SK-N-SH (cell line): ENCODE results near the gene SAG. TPM values are rescaled to one million over a fixed set of nuclear protein-coding genes. Genes with fewer than 3 reads are reported as not detected.

Experiments used
- CTCF ChIA-PET: fragments of 300-600, 350-600 bp; formaldehyde crosslinking; extraction: SDS; loops from one replicate; lab custom pipeline; 2021; lab: Yijun Ruan, JAX
- POLR2A ChIA-PET: fragments of 350-600 bp; sonication (Branson Sonifier 250); formaldehyde crosslinking; extraction: SDS; loops from one replicate; lab custom pipeline; 2020; ENCODE audit warnings: antibody characterized with exemption, inconsistent platforms; lab: Yijun Ruan, JAX
- DNase-seq: peaks from one replicate; pipeline ENCODE4 v3.0.0; 2012
- H2AFZ ChIP-seq: fragments of 200-600 bp; sonication (generic); 2 replicates; pipeline ENCODE4 v1.8.1; 2016; ENCODE audit warnings: antibody characterized with exemption, mild to moderate bottlenecking, low read depth
- H3F3A ChIP-seq: fragments of 200-600 bp; sonication (generic); replicated peaks from 2 replicates; pipeline ENCODE3; 2016; ENCODE audit warnings: antibody characterized with exemption, mild to moderate bottlenecking; ENCODE audit not compliant: insufficient read depth
- H3K27ac ChIP-seq, 2 experiments: fragments of 200-500 bp in 1 of 2; fragments of 200-600 bp in 1 of 2; sonication (Bioruptor generic) in 1 of 2; sonication (generic), shearing (Covaris generic) in 1 of 2; 2 replicates each; pipeline versions ENCODE4 v1.5.1 to v1.6.1; 2014 to 2016; ENCODE audit warnings: low read depth in 2 of 2, inconsistent platforms in 1 of 2, low read length in 1 of 2, mild to moderate bottlenecking in 1 of 2, mixed read lengths in 1 of 2
- H3K27me3 ChIP-seq: fragments of 200-600 bp; sonication (generic), shearing (Covaris generic); 2 replicates; pipeline ENCODE4 v1.6.1; 2016; ENCODE audit warnings: mixed run types; ENCODE audit not compliant: insufficient read depth
- H3K36me3 ChIP-seq, 2 experiments: fragments of 200-500 bp in 1 of 2; fragments of 200-600 bp in 1 of 2; sonication (Bioruptor generic) in 1 of 2; sonication (generic) in 1 of 2; replicated peaks in 1 of 2; 2 replicates each; pipeline versions ENCODE3 to v1.5.1; 2014 to 2016; ENCODE audit warnings: low read length in 1 of 2, mild to moderate bottlenecking in 1 of 2; ENCODE audit not compliant: insufficient read depth in 2 of 2, control insufficient read depth in 1 of 2
- H3K4me1 ChIP-seq, 2 experiments: fragments of 200-500 bp in 1 of 2; fragments of 200-600 bp in 1 of 2; sonication (Bioruptor generic) in 1 of 2; sonication (generic), shearing (Covaris generic) in 1 of 2; 2 replicates each; pipeline versions ENCODE4 v1.5.1 to v1.6.1; 2014 to 2016; ENCODE audit warnings: low read depth in 1 of 2, low read length in 1 of 2, mixed run types in 1 of 2; ENCODE audit not compliant: insufficient read depth in 2 of 2, control insufficient read depth in 1 of 2
- H3K4me2 ChIP-seq: fragments of 200-600 bp; sonication (generic), shearing (Covaris generic); 2 replicates; pipeline ENCODE4 v1.6.1; 2017; ENCODE audit warnings: mixed run types
- H3K4me3 ChIP-seq, 2 experiments: fragments of 200-500 bp in 1 of 2; fragments of 200-600 bp in 1 of 2; sonication (Bioruptor generic) in 1 of 2; sonication (generic), shearing (Covaris generic) in 1 of 2; 2 replicates each; pipeline versions ENCODE4 v1.5.1 to v1.8.1; 2014 to 2016; ENCODE audit warnings: low read depth in 2 of 2, inconsistent platforms in 1 of 2, low read length in 1 of 2, mild to moderate bottlenecking in 1 of 2, mixed read lengths in 1 of 2, moderate library complexity in 1 of 2
- H3K79me2 ChIP-seq: fragments of 200-600 bp; sonication (generic); 2 replicates; pipeline ENCODE4 v1.8.1; 2017; ENCODE audit warnings: mild to moderate bottlenecking; ENCODE audit not compliant: insufficient read depth
- H3K9ac ChIP-seq: fragments of 200-600 bp; sonication (generic); 2 replicates; pipeline ENCODE4 v1.6.1; 2017; ENCODE audit warnings: mixed run types
- H3K9me2 ChIP-seq: fragments of 200-600 bp; sonication (generic); 2 replicates; pipeline ENCODE4 v1.6.1; 2017; ENCODE audit warnings: mixed run types
- H3K9me3 ChIP-seq: fragments of 200-600 bp; sonication (generic); 2 replicates; pipeline ENCODE4 v1.6.1; 2017; ENCODE audit warnings: mixed run types, mild to moderate bottlenecking, moderate library complexity
- H4K20me1 ChIP-seq: fragments of 200-600 bp; sonication (generic); 2 replicates; pipeline ENCODE4 v1.6.1; 2017; ENCODE audit warnings: mild to moderate bottlenecking, mixed run types; ENCODE audit not compliant: insufficient read depth
- CHD2 ChIP-seq: fragments of 150-350 bp; IDR thresholded peaks from 2 replicates; pipeline ENCODE4 v1.6.1; 2018; ENCODE audit warnings: low read length; ENCODE audit not compliant: partially characterized antibody
- EP300 ChIP-seq, 2 experiments: IDR thresholded peaks; 2 replicates each; pipeline versions ENCODE4 v1.4.0 to v1.6.1; 2012; ENCODE audit warnings: borderline replicate concordance in 1 of 2, low read depth in 1 of 2, low read length in 1 of 2
- EZH2phosphoT487 ChIP-seq: fragments of 200-600 bp; sonication (generic); IDR thresholded peaks from 2 replicates; pipeline ENCODE4 v1.6.1; 2017; ENCODE audit warnings: low read depth, mixed run types, mild to moderate bottlenecking, antibody characterized with exemption, moderate library complexity, borderline replicate concordance
- FOXJ3 ChIP-seq: sonication (generic); formaldehyde crosslinking; IDR thresholded peaks from 2 replicates; pipeline ENCODE4 v1.5.1; 2020; ENCODE audit warnings: mild to moderate bottlenecking, missing genetic modification reagents
- FOXM1 ChIP-seq: IDR thresholded peaks from 2 replicates; pipeline ENCODE4 v1.4.0; 2012; ENCODE audit warnings: low read depth, mild to moderate bottlenecking
- GABPA ChIP-seq: IDR thresholded peaks from 2 replicates; pipeline ENCODE4 v1.4.0; 2012; ENCODE audit warnings: low read depth, mild to moderate bottlenecking
- IRF3 ChIP-seq: fragments of 150-350 bp; IDR thresholded peaks from 2 replicates; pipeline ENCODE4 v1.6.1; 2016; ENCODE audit warnings: mild to moderate bottlenecking, low read depth, low read length
- MEF2A ChIP-seq: IDR thresholded peaks from 2 replicates; pipeline ENCODE4 v1.4.0; 2012; ENCODE audit warnings: low read depth, borderline replicate concordance
- MXI1 ChIP-seq: IDR thresholded peaks from 2 replicates; pipeline ENCODE4 v1.6.1; 2012; ENCODE audit warnings: mild to moderate bottlenecking, low read depth, low read length, improper control_type of control experiment
- NFIC ChIP-seq: IDR thresholded peaks from 2 replicates; pipeline ENCODE4 v1.4.0; 2012; ENCODE audit warnings: borderline replicate concordance
- PBX3 ChIP-seq: IDR thresholded peaks from 2 replicates; pipeline ENCODE4; 2012
- RAD21 ChIP-seq: IDR thresholded peaks from 2 replicates; pipeline ENCODE4 v1.6.1; 2012; ENCODE audit warnings: mild to moderate bottlenecking, low read length
- SIN3A ChIP-seq: IDR thresholded peaks from 2 replicates; pipeline ENCODE4 v1.6.1; 2012; ENCODE audit warnings: low read depth, mild to moderate bottlenecking, low read length, moderate library complexity, borderline replicate concordance
- TAF1 ChIP-seq: IDR thresholded peaks from 2 replicates; pipeline ENCODE4 v1.6.1; 2012; ENCODE audit warnings: low read depth, mild to moderate bottlenecking, low read length, moderate library complexity, borderline replicate concordance
- TCF12 ChIP-seq: IDR thresholded peaks from 2 replicates; pipeline ENCODE4 v1.4.0; 2012
- TEAD4 ChIP-seq: IDR thresholded peaks from 2 replicates; pipeline ENCODE4 v1.4.0; 2012; ENCODE audit warnings: mild to moderate bottlenecking, borderline replicate concordance; ENCODE audit not compliant: insufficient read depth
- USF1 ChIP-seq: IDR thresholded peaks from 2 replicates; pipeline ENCODE4 v1.4.0; 2012; ENCODE audit warnings: low read depth, borderline replicate concordance
- USF2 ChIP-seq: fragments of 150-350 bp; IDR thresholded peaks from 2 replicates; pipeline ENCODE4 v1.6.1; 2017; ENCODE audit warnings: antibody characterized with exemption, low read length, low read depth, borderline replicate concordance
- ZBTB33 ChIP-seq: IDR thresholded peaks from 2 replicates; pipeline ENCODE4 v1.4.0; 2012; ENCODE audit warnings: low read depth, borderline replicate concordance
- WGBS: methylation state at CpG from one replicate; pipeline ENCODE4 v1.1.6; 2017; ENCODE audit warnings: low lambda C conversion rate; 5-methylcytosine and 5-hydroxymethylcytosine counted together
- polyA plus RNA-seq, 3 experiments: library from polyadenylated mRNA; depleted of rRNA; stranded (reverse); fragments of >200 nt; gene quantifications; 2 replicates each; pipeline ENCODE4 v1.2.3, GENCODE V29; 2012

SAG gene
- polyA plus RNA-seq, 1 of the 3 experiments (the other 2 are of a cell fraction) = not detected

GRCh38 chr2:233379441-233379840 is 71.8 kb downstream of the SAG start:
- ChIA-PET POLR2A (no interaction called here), CTCF (interaction anchor here (0.9 kb wide), 1 partner anchor 13 kb away, joined by 3 read pairs; no protein-coding TSS in a partner anchor)
- Histone ChIP-seq H3K27ac (no peak overlapping the region), H3K27me3 (no peaks in the 10 kb centered on the region), H4K20me1 (peaks cover 14% of the 10 kb centered on the region; the same call in 1 of the 2 replicates), H3K4me3 (no peak overlapping the region), H3K9me3 (no peaks in the 10 kb centered on the region), H3K36me3 (peaks cover 0 to 6% of the 10 kb centered on the region in 2 experiments), H3K4me1 (peaks cover 0 to 11% of the 10 kb centered on the region in 2 experiments; a peak in 1 of 4 replicates), H3F3A (no peaks in the 10 kb centered on the region), H3K9ac (no peak overlapping the region), H3K79me2 (peaks cover 34% of the 10 kb centered on the region), H2AFZ (no peak overlapping the region), H3K9me2 (no peaks in the 10 kb centered on the region), H3K4me2 (no peak overlapping the region)
- no peak for DNase-seq
- no peak for TF ChIP-seq FOXJ3 (CRISPR knock-in tag)
- 93% methylated on average over 1 of the region's 1 CpG for WGBS

DNA sequence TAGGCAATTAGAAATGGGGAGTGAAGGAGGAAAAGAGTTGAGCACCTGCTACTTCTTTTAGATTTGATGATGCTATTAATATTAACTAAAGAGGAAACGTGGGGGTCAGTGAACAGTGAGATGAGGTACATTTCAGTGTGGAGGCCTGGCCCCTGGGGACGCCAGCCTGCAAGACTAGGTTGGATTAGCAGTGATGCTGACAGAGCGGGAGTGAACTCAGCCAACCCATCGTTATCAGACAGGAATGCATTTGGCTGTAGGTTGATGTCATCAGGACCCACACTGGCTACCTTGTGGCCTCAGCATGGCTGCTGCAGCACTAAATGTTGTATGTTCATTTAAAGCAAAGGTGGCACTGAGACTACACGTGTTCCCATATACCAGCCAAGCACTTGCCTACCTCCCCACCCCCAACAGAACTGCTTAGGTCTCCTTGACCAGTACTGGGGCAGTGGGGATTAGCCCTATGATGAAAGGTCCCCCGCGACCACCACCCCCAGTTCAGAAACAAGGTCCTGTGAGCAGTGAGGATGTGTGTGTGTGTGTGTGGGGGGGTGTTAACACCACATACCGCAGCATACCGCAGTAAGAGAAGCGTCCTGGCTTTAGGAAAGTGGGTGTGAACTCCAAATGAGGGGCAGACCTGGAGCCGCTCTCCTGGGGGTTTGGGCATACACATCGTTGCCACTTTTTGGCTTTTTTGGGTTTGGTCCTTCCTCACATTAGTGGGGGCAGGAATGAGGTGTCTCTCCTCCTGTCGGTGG is 72.7 kb downstream of the SAG start:
- no peak overlapping the region for H2AFZ ChIP-seq
- no peak overlapping the region for H3K27ac ChIP-seq
- peaks cover 20% of the 10 kb centered on the region; the same call in 1 of the 2 replicates for H4K20me1 ChIP-seq
- no peak for TF ChIP-seq USF2
- no peak for TF ChIP-seq FOXM1
- no peak for TF ChIP-seq EZH2phosphoT487
- TF ChIP-seq PBX3 = no peak
- TF ChIP-seq IRF3 = no peak
- no peak for TF ChIP-seq USF1
- no peak for TF ChIP-seq CHD2
- TF ChIP-seq MXI1 = no peak
- TF ChIP-seq GABPA = no peak
- no peak for TF ChIP-seq FOXJ3 (CRISPR knock-in tag)
- TF ChIP-seq EP300 (IDR thresholded peaks at IDR 0.05; ENCODE audit: borderline replicate concordance in 1 of 2, low read depth in 1 of 2, low read length in 1 of 2) = no peak
- TF ChIP-seq RAD21 = no peak
- no peak for TF ChIP-seq NFIC
- no peak for TF ChIP-seq ZBTB33
- no peak for TF ChIP-seq SIN3A
- TF ChIP-seq MEF2A = no peak
- TF ChIP-seq TAF1 = no peak
- TF ChIP-seq TEAD4 = no peak
- no peak for TF ChIP-seq TCF12
- 90% methylated on average over 11 of the region's 13 CpGs for WGBS
- H3K79me2 ChIP-seq = peaks cover 35% of the 10 kb centered on the region
- no peak overlapping the region for H3K4me3 ChIP-seq
- H3K36me3 ChIP-seq = peaks cover 0 to 6% of the 10 kb centered on the region in 2 experiments
- peaks cover 0 to 18% of the 10 kb centered on the region in 2 experiments; a peak in 1 of 4 replicates for H3K4me1 ChIP-seq
- no peaks in the 10 kb centered on the region for H3F3A ChIP-seq
- CTCF ChIA-PET = no interaction called here
- H3K9me2 ChIP-seq = no peaks in the 10 kb centered on the region
- H3K9me3 ChIP-seq = no peaks in the 10 kb centered on the region
- no peak overlapping the region for H3K4me2 ChIP-seq
- H3K9ac ChIP-seq = no peak overlapping the region
- POLR2A ChIA-PET = no interaction called here
- no peak for DNase-seq
- no peaks in the 10 kb centered on the region for H3K27me3 ChIP-seq
